ENCODE results near the gene HERC2.
"Not testable (repeated sequence)": the region's sequence is repeated elsewhere in the genome, so short reads cannot be mapped to it uniquely, and the experiment has no call there.

Gene HERC2

GRCh38 chr15:28125673-28126651 is 196.0 kb downstream of the HERC2 start:
- Histone ChIP-seq H3K4me3 (no peak overlapping the region), H3K27ac (no peak overlapping the region)
- TF ChIP-seq, protein P1, sequence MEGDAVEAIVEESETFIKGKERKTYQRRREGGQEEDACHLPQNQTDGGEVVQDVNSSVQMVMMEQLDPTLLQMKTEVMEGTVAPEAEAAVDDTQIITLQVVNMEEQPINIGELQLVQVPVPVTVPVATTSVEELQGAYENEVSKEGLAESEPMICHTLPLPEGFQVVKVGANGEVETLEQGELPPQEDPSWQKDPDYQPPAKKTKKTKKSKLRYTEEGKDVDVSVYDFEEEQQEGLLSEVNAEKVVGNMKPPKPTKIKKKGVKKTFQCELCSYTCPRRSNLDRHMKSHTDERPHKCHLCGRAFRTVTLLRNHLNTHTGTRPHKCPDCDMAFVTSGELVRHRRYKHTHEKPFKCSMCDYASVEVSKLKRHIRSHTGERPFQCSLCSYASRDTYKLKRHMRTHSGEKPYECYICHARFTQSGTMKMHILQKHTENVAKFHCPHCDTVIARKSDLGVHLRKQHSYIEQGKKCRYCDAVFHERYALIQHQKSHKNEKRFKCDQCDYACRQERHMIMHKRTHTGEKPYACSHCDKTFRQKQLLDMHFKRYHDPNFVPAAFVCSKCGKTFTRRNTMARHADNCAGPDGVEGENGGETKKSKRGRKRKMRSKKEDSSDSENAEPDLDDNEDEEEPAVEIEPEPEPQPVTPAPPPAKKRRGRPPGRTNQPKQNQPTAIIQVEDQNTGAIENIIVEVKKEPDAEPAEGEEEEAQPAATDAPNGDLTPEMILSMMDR (IDR thresholded peaks at IDR 0.05): peak; percentile 50
- no peak for DNase-seq (ENCODE audit: low spot score)

GRCh38 chr15:28124841-28125240 is 197.1 kb downstream of the HERC2 start:
- Histone ChIP-seq H3K27ac (no peak overlapping the region), H3K4me3 (no peak overlapping the region)
- TF ChIP-seq, protein P1 (IDR thresholded peaks at IDR 0.05): no peak
- no peak for DNase-seq (ENCODE audit: low spot score)

GRCh38 chr15:28123408-28124023 is 198.5 kb downstream of the HERC2 start:
- DNase-seq (ENCODE audit: low spot score): no peak
- no peak overlapping the region for H3K27ac ChIP-seq
- H3K4me3 ChIP-seq: no peak overlapping the region
- TF ChIP-seq, protein P1 (IDR thresholded peaks at IDR 0.05): peak; percentile 52

- Histone ChIP-seq H3K4me3 (no peak overlapping the region), H3K27ac (no peak overlapping the region)
- DNase-seq (ENCODE audit: low spot score): no peak
- TF ChIP-seq, protein P1 (IDR thresholded peaks at IDR 0.05): no peak
These were observed 199.7 kb downstream of the HERC2 start for GRCh38 chr15:28122038-28122949.

DNA sequence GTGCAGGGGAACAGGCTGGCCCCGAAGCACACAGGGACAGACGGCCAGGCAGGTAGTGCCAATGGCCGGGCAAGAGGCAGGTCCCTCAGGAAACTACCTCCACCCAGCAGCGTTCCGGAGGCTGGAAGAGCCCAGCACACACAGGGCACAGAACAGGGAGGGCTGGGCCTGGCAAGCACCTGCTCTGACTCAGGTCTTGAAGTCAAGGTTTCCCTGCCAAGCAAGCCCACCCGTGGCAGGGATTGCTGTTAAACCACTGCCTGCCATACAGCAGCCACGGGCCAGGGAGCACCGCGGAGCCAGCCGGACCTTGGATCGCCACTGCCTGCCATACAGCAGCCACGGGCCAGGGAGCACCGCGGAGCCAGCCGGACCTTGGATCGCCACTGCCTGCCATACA is 200.4 kb downstream of the HERC2 start:
- not testable (repeated sequence) for DNase-seq (ENCODE audit: low spot score); H3K4me3 ChIP-seq; H3K27ac ChIP-seq

DNA sequence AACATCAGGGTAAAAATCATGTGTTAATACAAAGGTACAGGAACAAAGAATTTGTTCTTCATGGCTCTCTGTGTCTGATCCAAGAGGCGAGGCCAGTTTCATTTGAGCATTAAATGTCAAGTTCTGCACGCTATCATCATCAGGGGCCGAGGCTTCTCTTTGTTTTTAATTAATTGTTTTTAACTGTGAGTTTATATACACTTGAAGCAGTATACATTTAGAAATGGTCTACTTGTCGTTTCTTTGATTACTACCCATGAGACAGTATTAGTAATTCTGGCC is 201.7 kb downstream of the HERC2 start:
- no peak for DNase-seq (ENCODE audit: low spot score)
- Histone ChIP-seq H3K4me3 (no peak overlapping the region), H3K27ac (no peak overlapping the region)
- TF ChIP-seq, protein P1 (IDR thresholded peaks at IDR 0.05): no peak

DNA sequence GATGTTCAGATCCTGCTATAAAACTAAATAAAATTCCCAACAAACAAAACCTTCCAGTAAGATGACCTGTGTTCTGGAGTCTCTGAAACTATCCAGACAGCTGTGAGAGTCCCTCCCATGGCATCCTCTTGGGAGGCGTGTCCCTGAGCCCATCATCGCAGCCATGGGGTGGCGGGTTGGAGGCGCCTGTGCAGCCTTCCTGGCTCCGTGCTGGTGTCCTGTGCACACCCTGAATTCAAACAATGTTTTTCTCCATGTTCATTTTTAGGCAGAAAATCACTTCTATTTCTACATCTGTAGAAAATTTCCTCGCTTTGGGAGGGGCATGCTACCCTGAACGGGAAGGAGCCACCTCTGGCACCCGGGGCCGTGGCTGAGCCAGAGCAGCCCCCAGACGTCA is 203.4 kb downstream of the HERC2 start:
- no peak for DNase-seq (ENCODE audit: low spot score)
- TF ChIP-seq, protein P1 (IDR thresholded peaks at IDR 0.05): no peak
- Histone ChIP-seq H3K4me3 (no peak overlapping the region), H3K27ac (no peak overlapping the region)

Measured in coronary artery (tissue), 2 donors.